Superior temporal gyrus (tissue), 1 donor: ENCODE results near the gene CTSF.
A peak's percentile ranks its signal among the peaks of the same experiment; 100 is the strongest.
"Not testable (repeated sequence)": the region's sequence is repeated elsewhere in the genome, so short reads cannot be mapped to it uniquely, and the experiment has no call there.

Source experiments
- DNase-seq: peaks from one replicate; pipeline ENCODE4 v3.0.0-alpha.2; 2016; ENCODE audit errors: extremely low spot score

Gene CTSF

GRCh38 chr11:66568124-66568916 lies at the start of gene CTSF:
TSS of gene CTSF (minus strand) at chr11:66568606. CDS start at chr11:66568486, 120 bp downstream.
- peak; percentile 97 for DNase-seq

- DNase-seq, result no peak
These were observed 48.9 kb upstream of the CTSF start for GRCh38 chr11:66617155-66617834.

GRCh38 chr11:66616379-66617154 lies 48.2 kb upstream of the CTSF start, which contains the start of gene RBM14:
TSS of gene RBM14 (plus strand) at chr11:66616630. CDS start at chr11:66616721, 91 bp downstream.
- peak; percentile 99 for DNase-seq

- no peak for DNase-seq
These were observed 45.7 kb upstream of the CTSF start for GRCh38 chr11:66614073-66614472.

- DNase-seq, result no peak
These were observed 44.1 kb upstream of the CTSF start for GRCh38 chr11:66612458-66612857.

GRCh38 chr11:66609721-66610617 lies 41.6 kb upstream of the CTSF start:
- DNase-seq, result no peak

- peak; percentile 17 for DNase-seq
These were observed 38.9 kb upstream of the CTSF start for GRCh38 chr11:66607126-66607834.

GRCh38 chr11:66606608-66607007 lies 38.2 kb upstream of the CTSF start:
- DNase-seq, result not testable (repeated sequence)

- no peak for DNase-seq
These were observed 35.7 kb upstream of the CTSF start for GRCh38 chr11:66604155-66604554.

- DNase-seq, result no peak
These were observed 34.7 kb upstream of the CTSF start for GRCh38 chr11:66603072-66603471.

GRCh38 chr11:66600631-66601233 lies 32.3 kb upstream of the CTSF start:
- DNase-seq, result no peak

GRCh38 chr11:66600219-66600618 lies 31.8 kb upstream of the CTSF start:
- DNase-seq, result no peak

- DNase-seq, result no peak
These were observed 30.6 kb upstream of the CTSF start for GRCh38 chr11:66598993-66599392.

- DNase-seq, result peak; percentile 8
These were observed 27.0 kb upstream of the CTSF start for GRCh38 chr11:66595245-66595904.

GRCh38 chr11:66593650-66594049 lies 25.2 kb upstream of the CTSF start:
- DNase-seq, result no peak

GRCh38 chr11:66593303-66593635 lies 24.9 kb upstream of the CTSF start:
- DNase-seq, result no peak

GRCh38 chr11:66592457-66593302 lies 24.3 kb upstream of the CTSF start, which contains the start of the genes CCDC87 and CCS:
TSS of gene CCDC87 (minus strand) at chr11:66593063. CDS start at chr11:66593015, 48 bp downstream.
TSS of gene CCS (plus strand) at chr11:66593185. CDS start at chr11:66593262, 77 bp downstream.
- peak; percentile 96 for DNase-seq

GRCh38 chr11:66591175-66591574 lies 22.8 kb upstream of the CTSF start:
- DNase-seq, result no peak
